Vagina (tissue), 2 donors: ENCODE measurements around the gene TPST2. TPM values are rescaled to one million over a fixed set of nuclear protein-coding genes. Genes with fewer than 3 reads are reported as not detected.

Experiments
- DNase-seq, 2 donors: peaks; one replicate each; pipeline ENCODE4 v3.0.0-alpha.2; 2017; ENCODE audit errors: extremely low spot score in 2 of 2
- H3K27ac ChIP-seq: fragments of 200-600 bp; sonication (generic); one replicate; pipeline ENCODE4 v1.5.1; 2019
- H3K27me3 ChIP-seq: fragments of 200-600 bp; sonication (generic); one replicate; pipeline ENCODE4 v1.5.1; 2019
- H3K36me3 ChIP-seq, 2 donors: fragments of 200-600 bp; sonication (generic); one replicate each; pipeline ENCODE4 v1.5.1; 2017 to 2019
- H3K4me1 ChIP-seq: fragments of 200-600 bp; sonication (generic); one replicate; pipeline ENCODE4 v1.5.1; 2019
- H3K4me3 ChIP-seq, 2 donors: fragments of 200-600 bp; sonication (generic); 1 replicate in 1 of 2; 2 replicates in 1 of 2; pipeline ENCODE4 v1.5.1; 2016 to 2019
- H3K9me3 ChIP-seq: fragments of 200-600 bp; sonication (generic); one replicate; pipeline ENCODE4 v1.5.1; 2019
- CTCF ChIP-seq, 3 experiments: fragments of 450-650 bp in 2 of 3; fragments of 200-600 bp in 1 of 3; sonication (generic) in 1 of 3; IDR thresholded peaks; one replicate each; pipeline ENCODE4 v1.5.1; 2017 to 2019; ENCODE audit warnings: antibody characterized with exemption in 3 of 3, mild to moderate bottlenecking in 2 of 3, moderate library complexity in 2 of 3
- POLR2A ChIP-seq, 2 donors: fragments of 450-650 bp; IDR thresholded peaks; one replicate each; pipeline ENCODE4 v1.6.1; 2017; ENCODE audit warnings: antibody characterized with exemption in 2 of 2, mild to moderate bottlenecking in 2 of 2, moderate library complexity in 2 of 2
- POLR2AphosphoS5 ChIP-seq, 2 donors: sonication (generic); formaldehyde crosslinking; IDR thresholded peaks; one replicate each; pipeline ENCODE4 v1.9.0; 2017; ENCODE audit warnings: antibody characterized with exemption in 2 of 2, mild to moderate bottlenecking in 2 of 2, low read depth in 1 of 2; ENCODE audit not compliant: insufficient read depth in 1 of 2
- intact Hi-C: fragments of 100-400 bp; cut with DNase I; formaldehyde crosslinking; loops from one replicate; pipeline ENCODE4 v1.15.1; 2023
- total RNA-seq: library from RNA; depleted of rRNA; stranded (reverse); fragments of >200 nt; gene quantifications from one replicate; pipeline ENCODE4 v1.2.3, GENCODE V29; 2016

Gene TPST2
- total RNA-seq, 1 donor from 2014 or later = 96.3 TPM

GRCh38 chr22:26588729-26589366, 1.1 kb downstream of the TPST2 start:
- Histone ChIP-seq H3K9me3 (no peaks in the 10 kb centered on the region), H3K27me3 (no peaks in the 10 kb centered on the region), H3K4me3 (peak overlapping the region; percentile 55 to 75), H3K27ac (peak overlapping the region; percentile 80), H3K4me1 (peaks cover 25% of the 10 kb centered on the region), H3K36me3 (no peaks in the 10 kb centered on the region)
- DNase-seq = no peak
- intact Hi-C loops = no loop called here
- TF ChIP-seq POLR2A (IDR thresholded peaks at IDR 0.05) (no peak), POLR2AphosphoS5 (IDR thresholded peaks at IDR 0.05; ENCODE audit: insufficient read depth in 1 of 2, low read depth in 1 of 2) (no peak), CTCF (IDR thresholded peaks at IDR 0.05) (no peak)

- TF ChIP-seq CTCF (IDR thresholded peaks at IDR 0.05) (no peak), POLR2A (IDR thresholded peaks at IDR 0.05) (no peak), POLR2AphosphoS5 (IDR thresholded peaks at IDR 0.05; ENCODE audit: insufficient read depth in 1 of 2, low read depth in 1 of 2) (no peak)
- no peaks in the 10 kb centered on the region for H3K36me3 ChIP-seq
- no peak overlapping the region for H3K27ac ChIP-seq
- no peaks in the 10 kb centered on the region for H3K9me3 ChIP-seq
- peaks cover 25% of the 10 kb centered on the region for H3K4me1 ChIP-seq
- H3K27me3 ChIP-seq = no peaks in the 10 kb centered on the region
- no peak overlapping the region for H3K4me3 ChIP-seq
- intact Hi-C loops = no loop called here
- DNase-seq = no peak
Measured at GRCh38 chr22:26587991-26588613, 1.8 kb downstream of the TPST2 start.

GRCh38 chr22:26586556-26587325, 3.2 kb downstream of the TPST2 start:
- Histone ChIP-seq H3K27me3 (no peaks in the 10 kb centered on the region), H3K4me3 (no peak overlapping the region), H3K9me3 (no peaks in the 10 kb centered on the region), H3K4me1 (peaks cover 25% of the 10 kb centered on the region), H3K27ac (no peak overlapping the region), H3K36me3 (peaks cover 0 to 4% of the 10 kb centered on the region in 2 donors)
- intact Hi-C loops = no loop called here
- DNase-seq = no peak
- TF ChIP-seq POLR2AphosphoS5 (IDR thresholded peaks at IDR 0.05; ENCODE audit: insufficient read depth in 1 of 2, low read depth in 1 of 2) (peak in 1 of 2 donors; percentile 33), POLR2A (IDR thresholded peaks at IDR 0.05) (no peak), CTCF (IDR thresholded peaks at IDR 0.05) (no peak)

GRCh38 chr22:26585104-26585790, 4.7 kb downstream of the TPST2 start:
- no peak for TF ChIP-seq CTCF (IDR thresholded peaks at IDR 0.05)
- TF ChIP-seq POLR2AphosphoS5 (IDR thresholded peaks at IDR 0.05; ENCODE audit: insufficient read depth in 1 of 2, low read depth in 1 of 2) = no peak
- TF ChIP-seq POLR2A (IDR thresholded peaks at IDR 0.05) = no peak
- intact Hi-C loops = no loop called here
- H3K36me3 ChIP-seq = peaks cover 0 to 7% of the 10 kb centered on the region in 2 donors
- DNase-seq = no peak
- peaks cover 18% of the 10 kb centered on the region for H3K4me1 ChIP-seq
- no peaks in the 10 kb centered on the region for H3K9me3 ChIP-seq
- H3K27me3 ChIP-seq = no peaks in the 10 kb centered on the region
- H3K27ac ChIP-seq = no peak overlapping the region
- H3K4me3 ChIP-seq = no peak overlapping the region
